GM19468 (cell line): Measurements from ENCODE around the gene SLC6A20.
"Not testable (repeated sequence)": the region's sequence is repeated elsewhere in the genome, so short reads cannot be mapped to it uniquely, and the experiment has no call there.

ENCODE experiments used
- ATAC-seq: cut with Tn5 transposase; IDR thresholded peaks from one replicate; pipeline ENCODE4 v1.9.1; 2021; ENCODE audit warnings: mild to moderate bottlenecking, moderate library complexity, moderate number of reproducible peaks; ENCODE audit not compliant: unreplicated experiment; ENCODE audit errors: extremely low read depth

The SLC6A20 gene

DNA sequence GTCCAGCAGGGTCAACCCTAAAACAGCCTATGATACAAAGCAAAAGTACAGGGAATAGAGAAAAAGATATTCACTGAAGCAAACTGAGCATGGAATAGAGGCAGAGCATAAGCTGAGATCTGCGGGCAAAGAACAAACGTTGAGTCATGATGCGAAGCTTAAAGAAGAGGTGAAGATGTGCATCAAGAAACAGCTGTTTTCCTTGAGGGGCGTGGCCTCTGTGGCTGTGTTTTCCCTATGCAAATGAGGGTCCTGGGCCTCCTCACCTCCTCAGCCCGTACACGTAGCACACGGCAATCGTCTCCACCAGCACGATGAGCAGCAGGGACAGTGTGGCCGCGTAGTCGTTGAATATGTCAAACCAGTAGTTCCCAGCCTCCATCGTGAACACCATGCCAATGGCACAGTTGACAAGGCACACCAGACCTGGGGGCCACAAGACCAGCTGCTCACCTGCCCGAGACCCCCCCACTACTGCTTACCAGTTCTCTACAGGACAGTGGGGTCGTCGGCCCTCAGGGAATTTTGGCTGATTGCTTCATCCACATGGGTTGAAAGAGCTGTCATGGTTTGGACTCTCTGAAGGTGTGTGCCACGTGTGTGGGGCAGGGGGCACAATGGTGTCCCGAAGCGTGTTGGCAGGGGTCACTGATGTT, 33.6 kb downstream of the SLC6A20 start:
- ATAC-seq, result no peak

DNA sequence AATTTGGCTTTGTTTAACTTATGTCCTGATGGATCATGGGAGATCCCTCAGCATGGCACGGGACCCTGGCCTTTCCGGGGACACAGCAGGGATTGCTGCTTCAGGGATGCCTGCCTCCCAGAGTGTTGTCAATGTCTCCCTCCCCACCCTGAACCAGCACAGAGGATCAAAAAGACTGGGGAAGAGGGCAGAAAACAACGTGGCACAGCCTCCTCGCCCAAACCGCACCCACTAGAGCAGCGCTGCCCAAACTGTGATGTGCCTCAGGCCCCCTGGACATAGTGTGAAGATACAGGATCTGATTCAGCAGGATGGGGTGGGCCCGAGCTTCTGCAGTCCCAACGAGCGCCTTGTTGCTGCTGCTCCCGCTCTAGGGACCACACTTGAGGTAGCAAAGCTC, 34.5 kb downstream of the SLC6A20 start:
- no peak for ATAC-seq

DNA sequence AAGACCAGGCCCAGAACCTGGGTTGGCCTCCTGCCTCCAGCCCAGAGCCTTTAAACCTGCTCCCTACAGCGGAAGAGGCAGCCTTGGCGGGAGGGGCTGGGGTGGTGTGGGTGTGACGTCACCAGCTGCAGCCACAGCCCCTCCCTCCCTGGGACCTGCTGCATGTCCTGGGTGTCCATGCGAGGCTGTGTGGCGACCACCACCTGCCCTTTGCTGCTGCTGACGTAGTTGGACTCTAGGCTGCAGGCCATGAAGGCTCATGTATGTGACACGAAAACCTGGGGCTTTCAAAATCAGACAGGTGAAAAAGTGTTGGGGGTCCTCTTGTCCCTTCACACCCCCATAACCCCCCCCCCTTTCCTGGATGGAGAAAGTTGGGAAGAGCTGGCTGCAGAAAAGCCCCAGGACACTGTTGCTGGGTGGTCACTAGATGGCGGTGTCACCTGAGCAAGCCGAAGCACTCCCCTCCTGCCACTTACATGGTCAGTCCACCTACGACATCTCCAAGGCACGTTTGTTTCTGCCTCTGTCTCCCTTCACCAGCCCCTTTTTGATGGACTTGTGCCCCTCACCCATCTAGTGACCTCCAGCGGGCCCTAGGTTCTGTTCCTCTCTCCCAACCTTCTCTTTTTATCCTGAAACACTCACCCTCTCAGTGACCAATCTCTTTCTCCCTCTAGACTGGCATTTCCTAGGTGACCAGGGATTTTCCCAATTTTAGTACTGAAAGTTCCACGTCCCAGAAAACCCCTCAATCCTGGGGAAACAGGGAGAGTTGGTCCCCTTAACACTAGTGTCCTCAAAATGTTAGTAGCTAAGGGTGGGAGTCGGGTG, 35.2 kb downstream of the SLC6A20 start:
- no peak for ATAC-seq

DNA sequence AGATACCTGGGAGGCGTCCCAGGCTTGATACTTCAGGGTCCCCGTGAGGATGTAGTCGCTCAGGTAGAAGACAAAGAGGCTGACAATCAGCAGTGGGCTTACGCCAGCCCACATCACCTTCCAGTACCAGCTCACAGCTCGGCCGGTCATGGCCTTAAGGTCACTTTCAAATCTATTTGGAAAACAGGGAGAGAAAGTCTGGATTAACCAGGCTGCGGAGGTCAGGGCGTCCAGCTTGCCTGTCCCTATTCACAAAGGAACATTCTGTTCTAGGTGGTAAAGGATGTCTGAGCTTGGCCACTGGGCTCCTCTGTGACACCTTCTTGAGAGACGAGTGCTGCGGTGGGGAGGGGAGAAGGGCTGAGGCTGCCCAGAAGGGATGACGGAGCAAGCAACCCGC, 36.5 kb downstream of the SLC6A20 start:
- ATAC-seq, result no peak

DNA sequence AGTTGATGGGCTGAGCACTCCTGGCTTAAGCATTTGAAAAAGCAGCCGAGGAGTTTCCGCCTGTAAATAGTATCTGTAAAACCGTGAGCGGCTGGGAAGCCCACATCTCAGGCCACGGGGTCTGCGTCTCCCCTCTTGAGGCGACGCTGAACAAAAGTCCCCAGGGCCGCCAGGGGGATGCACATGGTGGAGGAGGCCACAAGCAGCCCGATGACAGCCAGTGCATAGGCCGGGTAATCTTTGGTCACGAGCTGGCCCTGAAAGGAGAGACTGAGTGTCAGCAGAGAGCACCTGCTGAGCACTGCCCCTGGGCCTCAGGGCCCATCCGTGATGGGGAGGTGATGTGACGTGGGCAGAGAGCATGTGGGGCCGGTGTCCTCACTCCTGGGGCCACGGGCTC, 37.5 kb downstream of the SLC6A20 start:
- ATAC-seq, result no peak

DNA sequence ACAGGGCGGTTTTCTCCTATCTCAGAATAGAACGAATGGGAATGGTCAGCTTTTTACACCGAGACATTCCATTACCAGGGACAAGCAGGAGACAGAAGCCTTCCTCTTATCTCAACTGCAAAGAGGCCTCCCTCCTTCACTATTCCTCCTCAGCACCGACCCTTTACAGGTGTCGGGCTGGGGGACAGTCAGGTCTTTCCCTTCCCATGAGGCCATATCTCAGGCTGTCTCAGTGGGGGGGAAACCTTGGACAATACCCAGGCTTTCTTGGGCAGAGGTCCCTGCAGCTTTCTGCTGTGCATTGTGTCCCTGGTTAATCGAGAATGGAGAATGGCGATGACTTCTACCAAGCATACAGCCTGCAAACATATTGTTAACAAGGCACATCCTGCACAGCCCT, 39.2 kb downstream of the SLC6A20 start:
- not testable (repeated sequence) for ATAC-seq

DNA sequence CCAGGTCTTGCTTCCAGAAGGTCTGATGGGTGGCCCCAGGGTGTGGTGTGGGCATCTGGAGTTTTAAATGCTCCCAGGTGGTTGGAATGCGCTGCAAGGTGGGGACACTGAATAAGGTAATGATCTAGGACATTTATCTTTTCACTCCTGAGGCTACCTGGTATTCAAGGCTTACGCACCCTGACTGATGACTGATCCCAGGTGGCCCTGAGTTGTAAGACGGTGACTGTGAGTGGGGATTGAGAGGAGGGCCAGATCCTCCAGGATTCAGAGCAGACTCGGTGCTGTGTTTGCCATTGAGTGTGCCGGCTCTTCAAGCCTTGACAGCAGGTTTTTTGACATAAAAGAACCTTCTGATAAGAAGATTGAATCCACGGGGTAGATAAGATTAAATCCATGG, 40.3 kb downstream of the SLC6A20 start:
- no peak for ATAC-seq

DNA sequence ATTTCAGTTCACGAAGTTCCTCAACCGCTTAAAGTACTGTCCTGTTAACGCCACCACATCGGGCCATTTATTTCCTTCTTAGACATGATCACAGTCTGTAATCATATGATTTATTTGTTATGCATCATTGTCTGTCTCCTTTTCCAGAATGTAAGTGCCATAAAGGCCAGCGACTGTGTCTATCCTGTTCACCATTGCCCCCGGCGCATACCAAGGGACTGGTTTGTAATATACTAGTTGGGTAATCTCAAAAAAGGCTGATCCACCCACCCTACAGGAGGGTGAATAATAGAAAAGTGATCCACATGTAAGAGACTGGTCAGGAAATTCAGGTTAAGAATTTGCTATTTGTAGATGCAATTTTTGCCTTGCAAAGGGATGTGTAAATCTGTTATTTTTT, 41.9 kb downstream of the SLC6A20 start:
- ATAC-seq, result no peak

DNA sequence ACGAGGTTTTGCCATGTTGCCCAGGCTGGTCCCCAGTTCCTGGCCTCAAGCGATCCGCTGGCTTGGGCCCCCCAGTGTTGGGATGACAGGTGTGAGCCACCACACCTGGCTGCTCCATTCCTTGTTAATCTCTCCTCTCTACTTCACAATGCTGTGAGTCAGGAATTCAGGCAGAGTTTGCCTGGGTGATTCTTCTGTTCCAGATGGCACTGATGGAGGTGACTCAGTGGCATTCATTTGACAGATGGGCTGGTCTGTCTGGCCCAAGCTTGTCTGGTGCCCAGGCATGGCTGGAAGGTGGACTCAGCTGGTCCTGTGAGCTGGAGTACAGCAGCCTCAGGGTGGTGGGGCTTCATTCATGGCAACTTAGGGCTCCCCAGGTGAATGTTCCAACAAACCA, 43.2 kb downstream of the SLC6A20 start:
- no peak for ATAC-seq

DNA sequence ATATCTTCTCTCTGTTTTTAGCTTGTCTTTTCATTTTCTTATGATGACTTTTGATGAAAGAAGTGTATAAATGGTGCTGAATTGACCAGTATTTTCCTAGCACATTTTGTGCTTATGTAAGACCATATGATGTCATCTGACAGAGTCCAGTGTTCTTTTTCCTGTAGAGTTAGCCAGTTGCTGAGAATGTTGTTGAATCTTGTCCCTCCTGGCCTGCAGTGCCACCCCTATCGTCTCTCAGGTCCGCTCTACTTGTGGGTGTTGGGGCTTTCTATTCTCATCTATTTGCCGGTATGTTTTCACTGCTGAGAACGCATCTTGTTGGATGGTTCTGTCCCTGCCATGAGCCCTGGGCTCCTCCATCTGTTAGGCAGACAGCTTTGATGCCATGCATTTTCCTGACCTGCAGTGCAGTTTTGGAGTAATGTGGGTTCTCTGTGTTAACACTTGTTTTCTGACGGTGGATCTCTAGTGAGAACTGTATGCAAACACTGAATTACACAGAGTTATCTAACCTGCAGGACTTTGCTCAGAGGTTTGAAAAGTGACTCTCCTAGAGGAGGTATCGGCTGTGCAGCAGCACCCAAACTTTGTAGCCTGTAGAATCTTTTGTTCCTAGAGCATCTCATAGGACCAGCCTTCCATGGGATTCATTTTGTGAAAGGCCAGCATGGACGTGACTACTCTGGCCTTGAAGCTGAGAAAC, 44.6 kb downstream of the SLC6A20 start:
- no peak for ATAC-seq

DNA sequence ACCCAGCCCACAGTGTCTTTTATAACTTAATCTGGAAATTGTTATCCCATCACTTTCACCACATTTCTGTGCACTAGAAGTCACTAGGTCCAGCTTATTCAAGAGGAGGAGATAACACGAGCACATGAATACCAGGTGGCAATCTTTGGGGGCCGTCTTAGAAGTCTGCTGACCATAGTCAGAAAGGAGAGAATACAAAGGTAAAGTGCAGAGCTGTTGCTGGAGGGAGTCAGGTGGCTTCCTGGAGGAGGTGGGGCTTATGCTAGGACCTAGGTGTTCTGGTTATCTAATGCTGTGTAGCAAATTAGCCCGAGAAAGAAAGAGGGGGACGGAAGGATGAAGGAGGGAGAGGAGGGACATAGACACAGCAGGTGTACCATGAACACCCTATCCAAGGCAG, 46.5 kb downstream of the SLC6A20 start:
- ATAC-seq, result no peak

DNA sequence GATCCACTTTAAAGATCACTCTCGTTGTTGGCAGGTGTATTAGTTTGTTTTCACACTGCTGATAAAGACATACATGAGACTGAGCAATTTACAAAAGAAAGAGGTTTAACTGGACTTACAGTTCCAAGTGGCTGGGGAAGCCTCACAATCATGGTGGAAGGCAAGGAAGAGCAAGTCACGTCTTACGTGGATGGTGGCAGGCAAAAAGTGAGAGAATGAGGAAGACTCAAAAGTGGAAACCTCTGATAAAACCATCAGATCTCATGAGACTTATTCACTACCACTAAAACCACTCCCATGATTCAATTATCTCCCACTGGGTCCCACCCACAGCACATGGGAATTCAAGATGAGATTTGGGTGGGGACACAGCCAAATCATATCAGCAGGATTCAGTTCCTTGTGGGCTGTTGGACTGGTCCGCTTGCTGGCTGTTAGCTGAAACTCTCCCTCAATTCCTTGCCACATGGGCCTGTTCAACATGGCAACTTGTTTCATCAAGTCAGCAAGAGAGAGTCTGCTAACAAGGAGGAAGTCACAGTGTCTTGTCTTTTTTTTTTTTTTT, 47.2 kb downstream of the SLC6A20 start:
- not testable (repeated sequence) for ATAC-seq

DNA sequence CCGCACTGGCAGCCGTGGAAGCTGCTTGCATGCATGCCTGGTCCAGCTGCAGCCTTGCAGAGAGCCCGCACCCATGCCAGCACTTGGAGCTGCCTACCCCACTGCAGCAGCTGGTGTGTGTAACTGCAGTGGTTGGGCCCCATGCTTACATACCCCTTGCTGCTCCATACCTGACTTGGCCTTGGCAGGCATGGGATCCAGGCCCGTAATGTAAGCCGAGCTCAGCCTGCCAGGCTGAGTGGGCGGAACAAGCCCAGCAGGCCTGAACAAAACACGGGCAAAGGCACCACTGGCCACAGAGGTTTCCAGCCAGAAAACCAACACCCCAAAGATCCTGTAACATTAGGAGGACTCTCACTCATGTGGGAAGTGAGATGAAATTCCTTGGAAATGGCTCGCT, 48.3 kb downstream of the SLC6A20 start:
- no peak for ATAC-seq

DNA sequence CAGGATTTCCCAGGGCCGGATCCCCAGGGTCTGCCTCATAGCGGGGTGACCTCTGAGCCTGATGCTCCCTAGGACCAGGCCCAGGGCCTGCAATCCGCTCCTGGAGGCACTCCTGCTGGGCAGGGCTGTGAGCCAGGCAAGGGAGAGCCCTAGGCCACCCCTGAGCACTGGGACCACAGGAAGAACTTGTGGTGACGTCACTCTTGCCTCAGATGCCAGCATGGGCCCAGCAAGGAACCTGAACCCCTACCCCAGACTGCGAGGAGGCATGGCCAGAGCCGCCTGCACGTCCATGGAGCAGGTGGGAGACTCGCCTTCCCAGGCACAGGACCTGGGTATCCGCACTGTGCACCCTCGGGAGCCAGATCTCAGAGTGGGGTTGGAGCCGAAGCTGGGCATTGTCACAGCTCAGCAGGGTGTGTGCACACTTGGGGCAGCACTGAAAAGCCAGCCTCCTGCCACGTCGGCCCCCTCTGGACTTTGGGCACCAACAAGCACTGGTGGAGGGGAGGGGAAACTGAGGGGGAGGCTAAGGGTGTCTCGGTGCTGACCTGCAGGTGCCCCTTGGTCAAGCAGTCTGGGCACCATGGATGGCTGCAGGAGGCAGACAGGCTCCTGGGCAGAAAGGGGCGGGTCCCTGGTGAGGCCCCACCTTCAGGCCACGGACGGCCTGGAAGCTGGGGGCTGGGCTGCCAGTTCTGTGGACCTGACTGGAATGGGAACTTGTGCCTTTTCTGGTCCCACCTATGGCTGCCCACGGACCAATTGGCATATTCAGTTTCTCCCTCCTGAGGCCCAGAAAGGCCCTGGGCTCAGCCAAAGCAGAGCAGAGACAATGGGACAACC, 49.3 kb downstream of the SLC6A20 start:
- ATAC-seq, result no peak

DNA sequence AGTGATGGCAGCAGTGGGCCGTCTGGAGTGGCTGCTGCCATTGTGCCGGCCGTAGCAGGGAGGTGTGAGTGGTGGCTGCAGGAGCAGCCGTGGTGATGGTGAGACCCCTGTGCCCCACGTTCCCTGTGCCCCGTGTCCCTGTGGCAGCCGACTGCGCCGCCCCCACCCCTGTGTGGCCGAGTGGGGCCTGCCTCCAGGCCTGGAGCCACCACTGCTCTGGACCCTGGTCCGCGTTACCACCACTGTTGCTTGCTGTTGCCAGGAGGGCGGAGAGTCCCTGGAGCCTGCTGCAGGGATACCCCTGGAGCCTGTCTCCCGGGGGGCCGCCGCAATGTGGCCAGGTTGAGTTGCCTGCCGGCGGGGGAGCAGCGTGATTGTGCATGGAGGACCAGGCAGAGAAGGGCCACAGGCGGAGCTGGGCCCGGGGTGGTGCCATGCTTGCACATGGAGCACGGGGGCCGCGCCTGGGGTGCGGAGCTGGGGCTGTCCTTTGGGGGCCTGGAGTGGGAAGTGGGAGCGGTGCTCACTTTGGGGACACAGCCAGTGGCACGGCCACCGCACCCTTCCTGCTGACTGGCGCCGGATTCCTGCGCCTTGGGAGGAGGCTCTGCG, 50.1 kb downstream of the SLC6A20 start:
- ATAC-seq, result no peak

DNA sequence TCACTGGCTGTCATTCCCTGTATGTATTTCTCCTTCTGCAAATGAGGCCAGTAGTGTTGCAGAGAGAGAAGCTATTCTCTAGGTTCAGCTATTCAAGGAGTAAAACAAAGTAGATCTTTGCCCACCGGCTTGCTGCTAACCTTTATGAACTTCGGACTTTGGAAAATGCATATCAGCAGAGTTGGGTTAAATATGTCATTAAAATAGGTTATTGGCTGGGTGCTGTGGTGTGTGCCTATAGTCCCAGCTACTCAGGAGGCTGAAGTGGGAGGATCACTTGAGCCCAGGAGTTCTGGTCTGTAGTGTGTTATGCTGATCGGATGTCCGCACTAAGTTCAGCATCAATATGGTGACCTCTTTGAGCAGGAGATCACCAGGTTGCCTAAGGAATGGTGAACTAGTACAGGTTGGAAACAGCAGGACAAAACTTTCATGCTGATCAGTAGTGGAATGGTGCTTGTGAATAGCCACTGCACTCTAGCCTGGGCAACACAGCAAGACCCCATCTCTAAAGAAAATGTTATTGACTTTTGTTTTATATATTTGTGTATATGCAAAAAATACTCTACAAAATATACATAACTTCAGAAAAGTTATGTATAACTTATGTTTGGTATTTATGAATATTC, 53.8 kb downstream of the SLC6A20 start:
- no peak for ATAC-seq

DNA sequence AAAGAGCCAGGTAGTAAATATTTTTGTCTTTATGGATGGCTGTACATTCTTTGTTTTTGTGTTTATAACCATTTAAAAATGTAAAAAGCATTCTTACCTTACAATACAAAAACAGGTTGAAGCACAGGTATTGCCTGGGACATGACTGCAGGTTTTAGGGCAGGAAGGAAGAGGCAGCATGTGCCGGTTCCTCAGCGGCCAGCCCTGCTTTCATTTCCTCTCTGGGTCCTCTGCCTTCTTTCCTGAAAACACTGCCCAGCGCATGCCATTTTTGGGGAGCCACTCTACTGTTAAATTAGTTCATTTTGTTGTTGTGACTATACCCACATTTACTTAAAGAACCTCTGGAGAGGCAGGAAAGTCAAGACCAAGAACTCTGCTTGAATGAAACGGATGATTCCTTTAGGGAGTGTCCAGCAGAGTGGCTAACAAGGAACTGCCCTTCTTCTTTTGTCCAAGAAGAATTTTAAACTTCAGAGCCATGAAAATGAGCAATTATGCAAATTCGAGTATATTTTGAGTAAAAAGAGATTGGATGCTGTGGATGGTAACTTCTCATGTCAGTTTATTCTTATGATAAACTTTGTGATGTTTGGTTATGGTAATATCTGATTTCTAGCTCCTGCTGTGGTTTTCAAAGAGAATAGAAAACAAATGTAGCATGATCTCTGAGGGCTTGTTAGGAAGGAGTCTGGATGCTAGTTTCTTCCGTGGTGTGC, 54.4 kb downstream of the SLC6A20 start:
- no peak for ATAC-seq

DNA sequence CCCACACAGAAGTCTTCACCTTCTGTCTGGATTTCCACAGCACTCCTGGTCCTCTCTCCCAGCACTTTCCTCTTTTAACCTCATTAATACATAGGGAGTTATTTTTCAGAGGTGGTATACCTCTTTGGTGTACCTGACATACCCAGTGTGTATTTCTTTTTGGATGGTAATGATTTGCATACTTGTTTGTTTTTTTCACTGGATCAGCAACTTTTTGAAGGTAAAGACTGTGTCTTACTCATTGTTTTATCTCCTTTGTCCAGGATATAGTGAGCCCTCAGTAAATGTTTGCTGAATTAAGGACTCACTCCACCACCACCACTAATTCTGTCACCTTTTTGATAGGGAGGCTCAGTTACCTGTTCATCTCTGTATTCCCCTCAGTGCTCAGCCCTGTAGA, 55.1 kb downstream of the SLC6A20 start:
- no peak for ATAC-seq

DNA sequence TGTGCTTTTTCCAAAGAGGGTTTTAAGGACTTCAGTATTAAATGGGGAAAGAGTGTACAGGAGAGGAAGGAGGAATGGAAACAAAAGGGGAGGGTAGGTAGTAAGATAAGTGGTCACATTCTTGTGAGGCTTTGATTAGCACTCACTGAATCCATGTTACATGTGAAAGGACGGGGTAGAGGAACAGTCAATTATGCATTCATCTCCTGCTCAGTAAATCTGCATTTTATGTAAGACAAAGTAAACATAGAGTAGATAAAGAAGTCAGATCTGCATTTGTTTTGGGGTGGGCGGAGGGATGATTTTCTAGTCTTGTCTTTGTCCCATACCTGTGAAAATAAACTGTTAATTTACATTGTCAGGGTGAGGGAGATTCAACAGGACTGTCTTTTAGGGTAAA, 56.3 kb downstream of the SLC6A20 start:
- no peak for ATAC-seq
